Measurements from ENCODE around the gene AFAP1. TPM values are rescaled to one million over a fixed set of nuclear protein-coding genes. Genes with fewer than 3 reads are reported as not detected.

AFAP1 gene
- total RNA-seq = 117 and 125 TPM in 2 replicates

GRCh38 chr4:7939377-7940108 is at the start of gene AFAP1:
AFAP1 (minus strand) TSS chr4:7939861; CDS start chr4:7872078, 67,783 bp downstream.

Other genes with a start within 250 kb of the AFAP1 start
- gene ABLIM2, start 219.0 kb upstream of the AFAP1 start, total RNA-seq = 0.32 and 1.1 TPM in 2 replicates

Data from cardiac atrium fibroblast (primary cell).